ENCODE results near the gene DAB2IP. TPM values are rescaled to one million over a fixed set of nuclear protein-coding genes. Genes with fewer than 3 reads are reported as not detected.

Gene DAB2IP
- total RNA-seq, 1 donor from 2014 or later, result 0.75 TPM

- no peak overlapping the region for H3K27ac Mint-ChIP-seq
- no peak for DNase-seq
- ChIA-PET POLR2A (no interaction called here), CTCF (no interaction called here)
- no peaks in the 10 kb centered on the region for H3K27me3 Mint-ChIP-seq
- no peaks in the 10 kb centered on the region for H3K4me1 Mint-ChIP-seq
- TF ChIP-seq, protein P1, sequence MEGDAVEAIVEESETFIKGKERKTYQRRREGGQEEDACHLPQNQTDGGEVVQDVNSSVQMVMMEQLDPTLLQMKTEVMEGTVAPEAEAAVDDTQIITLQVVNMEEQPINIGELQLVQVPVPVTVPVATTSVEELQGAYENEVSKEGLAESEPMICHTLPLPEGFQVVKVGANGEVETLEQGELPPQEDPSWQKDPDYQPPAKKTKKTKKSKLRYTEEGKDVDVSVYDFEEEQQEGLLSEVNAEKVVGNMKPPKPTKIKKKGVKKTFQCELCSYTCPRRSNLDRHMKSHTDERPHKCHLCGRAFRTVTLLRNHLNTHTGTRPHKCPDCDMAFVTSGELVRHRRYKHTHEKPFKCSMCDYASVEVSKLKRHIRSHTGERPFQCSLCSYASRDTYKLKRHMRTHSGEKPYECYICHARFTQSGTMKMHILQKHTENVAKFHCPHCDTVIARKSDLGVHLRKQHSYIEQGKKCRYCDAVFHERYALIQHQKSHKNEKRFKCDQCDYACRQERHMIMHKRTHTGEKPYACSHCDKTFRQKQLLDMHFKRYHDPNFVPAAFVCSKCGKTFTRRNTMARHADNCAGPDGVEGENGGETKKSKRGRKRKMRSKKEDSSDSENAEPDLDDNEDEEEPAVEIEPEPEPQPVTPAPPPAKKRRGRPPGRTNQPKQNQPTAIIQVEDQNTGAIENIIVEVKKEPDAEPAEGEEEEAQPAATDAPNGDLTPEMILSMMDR (IDR thresholded peaks at IDR 0.05), result no peak
- H3K9me3 Mint-ChIP-seq, result no peaks in the 10 kb centered on the region
- intact Hi-C loops (cut with micrococcal nuclease), result no loop called here
- no peaks in the 10 kb centered on the region for H3K36me3 Mint-ChIP-seq (ENCODE audit: low read depth)
- no peak overlapping the region for H3K4me3 Mint-ChIP-seq
- no peak for ATAC-seq (ENCODE audit: low read depth)
Observed at GRCh38 chr9:121721770-121722169, 70.3 kb downstream of the DAB2IP start.

- ChIA-PET CTCF (interaction anchor here (1.2 kb wide), 1 partner anchor 10 kb away, joined by 3 read pairs; no protein-coding TSS in a partner anchor), POLR2A (no interaction called here)
- Mint-ChIP-seq H3K36me3 (ENCODE audit: low read depth) (no peaks in the 10 kb centered on the region), H3K27ac (no peak overlapping the region), H3K9me3 (no peaks in the 10 kb centered on the region), H3K4me1 (no peaks in the 10 kb centered on the region), H3K27me3 (no peaks in the 10 kb centered on the region), H3K4me3 (no peak overlapping the region)
- no peak for ATAC-seq (ENCODE audit: low read depth)
- TF ChIP-seq, protein P1 (IDR thresholded peaks at IDR 0.05), result no peak
- no peak for DNase-seq
- intact Hi-C loops (cut with micrococcal nuclease), result no loop called here
Observed at GRCh38 chr9:121725008-121725775, 73.8 kb downstream of the DAB2IP start.

DNA sequence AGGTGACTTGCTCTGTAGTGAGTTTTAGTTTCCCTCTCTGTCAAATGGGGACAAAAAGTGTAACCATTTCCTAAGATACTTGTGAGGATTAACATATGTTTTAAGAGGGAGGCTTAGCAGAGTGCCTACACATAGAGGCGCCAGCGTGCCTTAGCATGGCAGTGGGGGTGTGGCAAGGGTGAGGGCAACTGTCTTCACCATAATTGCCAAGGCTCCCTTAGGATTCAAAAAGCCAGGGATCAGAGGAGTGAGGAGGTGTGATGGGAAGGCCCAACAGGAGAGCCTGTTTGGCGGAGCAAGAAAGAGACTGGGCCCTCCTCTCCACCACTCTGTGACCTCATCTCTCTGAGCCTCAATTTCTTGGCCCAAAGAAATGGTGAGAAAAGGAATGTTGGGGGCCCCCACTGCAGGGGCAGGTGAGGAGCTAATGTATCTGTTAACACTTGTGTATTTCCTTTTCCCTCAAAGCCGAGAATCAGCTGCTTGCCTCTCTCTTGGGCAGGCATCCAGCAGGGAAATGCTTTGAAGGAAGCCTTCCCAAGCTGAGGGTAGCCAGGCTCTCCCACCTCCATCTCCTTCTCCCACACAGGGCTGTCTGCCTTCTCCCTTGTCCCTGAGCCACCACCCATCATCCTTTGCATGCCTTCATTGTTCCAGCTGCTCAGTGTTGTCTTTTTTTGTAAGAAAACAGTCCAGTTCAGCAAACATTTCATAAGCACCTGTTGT is 76.0 kb downstream of the DAB2IP start:
- intact Hi-C loops (cut with micrococcal nuclease), result no loop called here
- no peak for ATAC-seq (ENCODE audit: low read depth)
- Mint-ChIP-seq H3K27ac (no peak overlapping the region), H3K36me3 (ENCODE audit: low read depth) (no peaks in the 10 kb centered on the region), H3K4me1 (no peaks in the 10 kb centered on the region), H3K4me3 (no peak overlapping the region), H3K27me3 (no peaks in the 10 kb centered on the region), H3K9me3 (no peaks in the 10 kb centered on the region)
- DNase-seq, result no peak
- ChIA-PET POLR2A (no interaction called here), CTCF (no interaction called here)
- TF ChIP-seq, protein P1 (IDR thresholded peaks at IDR 0.05), result no peak

DNA sequence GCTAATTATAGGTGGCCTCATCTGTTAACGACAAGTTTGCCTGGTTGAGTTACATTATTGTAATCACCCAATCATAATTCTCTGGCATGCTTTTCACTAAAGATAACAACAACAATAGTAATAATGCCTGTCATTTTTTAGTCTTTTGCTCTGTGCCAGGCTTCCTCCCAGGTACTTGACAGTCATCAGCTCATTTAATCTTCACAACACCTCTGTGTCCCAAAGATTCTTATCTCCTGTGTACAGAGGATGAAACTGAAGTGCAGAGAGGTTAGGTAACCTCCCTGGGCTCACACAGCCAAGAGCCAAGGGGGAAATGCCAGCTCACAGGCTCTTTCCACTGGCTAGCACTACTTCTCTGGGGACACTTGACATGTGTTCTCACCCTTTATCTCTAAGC is 77.5 kb downstream of the DAB2IP start:
- H3K4me1 Mint-ChIP-seq, result no peaks in the 10 kb centered on the region
- ATAC-seq (ENCODE audit: low read depth), result no peak
- TF ChIP-seq, protein P1 (IDR thresholded peaks at IDR 0.05), result no peak
- no peak overlapping the region for H3K4me3 Mint-ChIP-seq
- ChIA-PET CTCF (no interaction called here), POLR2A (no interaction called here)
- intact Hi-C loops (cut with micrococcal nuclease), result no loop called here
- no peak overlapping the region for H3K27ac Mint-ChIP-seq
- no peaks in the 10 kb centered on the region for H3K9me3 Mint-ChIP-seq
- DNase-seq, result no peak
- H3K36me3 Mint-ChIP-seq (ENCODE audit: low read depth), result no peaks in the 10 kb centered on the region
- H3K27me3 Mint-ChIP-seq, result peaks cover 4% of the 10 kb centered on the region

DNA sequence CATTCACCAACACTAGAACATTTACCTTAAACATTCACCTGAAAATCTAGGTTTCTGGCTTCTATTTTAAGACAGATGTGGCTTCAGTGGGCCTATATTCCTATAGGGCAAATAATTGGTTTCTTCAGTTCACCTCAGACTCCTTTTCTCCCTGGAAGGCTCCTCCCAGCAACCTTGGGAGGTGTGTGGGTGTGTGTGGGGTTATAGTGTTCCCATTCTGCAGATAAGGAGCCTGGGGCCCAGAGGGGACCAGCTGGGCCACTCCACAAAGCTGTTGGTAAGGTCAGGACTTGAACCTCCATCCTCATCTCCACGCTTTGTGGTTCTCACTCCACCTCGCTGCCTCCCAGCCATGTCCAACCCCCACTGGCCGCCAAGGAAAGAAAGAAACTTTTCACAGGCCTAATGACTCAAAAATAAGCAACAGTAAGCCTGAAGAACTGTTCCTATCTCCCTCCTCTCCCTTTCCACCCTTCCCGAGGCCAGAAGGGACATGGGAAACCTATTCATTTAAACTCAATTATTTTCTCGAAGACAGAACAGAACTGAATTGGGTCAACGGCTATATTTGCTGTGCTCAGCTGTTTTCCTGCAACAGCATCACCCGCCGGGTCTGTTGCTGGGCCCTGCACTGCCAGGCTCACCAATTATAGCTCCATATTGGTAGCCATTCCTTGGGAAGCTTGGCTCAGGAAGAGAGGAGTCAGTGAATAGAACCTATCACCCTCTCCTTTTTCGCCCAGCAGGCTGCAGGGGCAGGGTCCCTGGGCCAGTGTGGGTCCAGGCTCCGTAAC is 78.5 kb downstream of the DAB2IP start:
- Mint-ChIP-seq H3K9me3 (no peaks in the 10 kb centered on the region), H3K4me3 (no peak overlapping the region), H3K36me3 (ENCODE audit: low read depth) (no peaks in the 10 kb centered on the region), H3K4me1 (peaks cover under 1% of the 10 kb centered on the region), H3K27me3 (peaks cover 4% of the 10 kb centered on the region), H3K27ac (no peak overlapping the region)
- DNase-seq (no peak), ATAC-seq (ENCODE audit: low read depth) (no peak)
- POLR2A ChIA-PET, result no interaction called here
- TF ChIP-seq, protein P1 (IDR thresholded peaks at IDR 0.05), result no peak
- CTCF ChIA-PET, result no interaction called here
- intact Hi-C loops (cut with micrococcal nuclease), result no loop called here
